CD4-positive, alpha-beta T cell treated with Interleukin-2 at 100 ng/mL for 4 hours (primary cell): ENCODE results near the gene CASZ1.

ENCODE experiments used
- DNase-seq: peaks from one replicate; pipeline ENCODE4 v3.0.0-alpha.2; 2020; ENCODE audit warnings: low spot score

Gene CASZ1

GRCh38 chr1:10751561-10752085 lies 44.8 kb downstream of the CASZ1 start:
- no peak for DNase-seq

- DNase-seq: no peak
Observed at GRCh38 chr1:10751160-10751559, 45.3 kb downstream of the CASZ1 start.

- no peak for DNase-seq
Observed at GRCh38 chr1:10745886-10746455, 50.5 kb downstream of the CASZ1 start.

- DNase-seq: no peak
Observed at GRCh38 chr1:10745383-10745782, 51.1 kb downstream of the CASZ1 start.

- no peak for DNase-seq
Observed at GRCh38 chr1:10744654-10745238, 51.7 kb downstream of the CASZ1 start.

- DNase-seq: no peak
Observed at GRCh38 chr1:10744029-10744428, 52.4 kb downstream of the CASZ1 start.

- DNase-seq: no peak
Observed at GRCh38 chr1:10741696-10742095, 54.8 kb downstream of the CASZ1 start.

GRCh38 chr1:10740123-10740522 lies 56.3 kb downstream of the CASZ1 start:
- DNase-seq: no peak

GRCh38 chr1:10739589-10739988 lies 56.9 kb downstream of the CASZ1 start:
- DNase-seq: no peak

- no peak for DNase-seq
Observed at GRCh38 chr1:10738061-10739058, 58.1 kb downstream of the CASZ1 start.

- no peak for DNase-seq
Observed at GRCh38 chr1:10737651-10738050, 58.8 kb downstream of the CASZ1 start.

GRCh38 chr1:10736634-10737586 lies 59.5 kb downstream of the CASZ1 start:
- no peak for DNase-seq

- DNase-seq: no peak
Observed at GRCh38 chr1:10735563-10736305, 60.7 kb downstream of the CASZ1 start.

- DNase-seq: no peak
Observed at GRCh38 chr1:10734962-10735544, 61.4 kb downstream of the CASZ1 start.

GRCh38 chr1:10734375-10734774 lies 62.1 kb downstream of the CASZ1 start:
- no peak for DNase-seq

- no peak for DNase-seq
Observed at GRCh38 chr1:10733474-10734366, 62.7 kb downstream of the CASZ1 start.

GRCh38 chr1:10730985-10731384 lies 65.5 kb downstream of the CASZ1 start:
- DNase-seq: no peak

GRCh38 chr1:10728595-10729410 lies 67.6 kb downstream of the CASZ1 start:
- no peak for DNase-seq
